ENCODE results near the gene UCN3.
"Not testable (repeated sequence)": the region's sequence is repeated elsewhere in the genome, so short reads cannot be mapped to it uniquely, and the experiment has no call there.

GRCh38 chr10:5379202-5379601, 14.4 kb downstream of the UCN3 start:
- not testable (repeated sequence) for TF ChIP-seq JUND (IDR thresholded peaks at IDR 0.05); CTCF (IDR thresholded peaks at IDR 0.05); EZH2phosphoT487 (IDR thresholded peaks at IDR 0.05; ENCODE audit: borderline replicate concordance, low read depth); SMC3 (IDR thresholded peaks at IDR 0.05; ENCODE audit: low read depth, low read length); POLR2AphosphoS5 (IDR thresholded peaks at IDR 0.05; ENCODE audit: low read depth, low read length); ELF1 (IDR thresholded peaks at IDR 0.05); USF1 (IDR thresholded peaks at IDR 0.05; ENCODE audit: borderline replicate concordance, low read depth); USF2 (IDR thresholded peaks at IDR 0.05; ENCODE audit: borderline replicate concordance, low read depth, low read length)

All from SK-N-SH (cell line).